HEK293 (cell line): ENCODE results near the gene PPOX.

ENCODE experiments used
- ZBTB1 ChIP-seq: fragments of 450-650 bp; formaldehyde crosslinking; IDR thresholded peaks from 2 replicates; pipeline ENCODE4 v1.5.1; 2016; ENCODE audit warnings: missing biosample characterization, missing genetic modification characterization
- TF ChIP-seq, protein P1 (sequence below): fragments of 450-650 bp; formaldehyde crosslinking; IDR thresholded peaks from 2 replicates; pipeline ENCODE4 v1.5.1; 2016; ENCODE audit warnings: missing biosample characterization, missing genetic modification characterization

DNA sequence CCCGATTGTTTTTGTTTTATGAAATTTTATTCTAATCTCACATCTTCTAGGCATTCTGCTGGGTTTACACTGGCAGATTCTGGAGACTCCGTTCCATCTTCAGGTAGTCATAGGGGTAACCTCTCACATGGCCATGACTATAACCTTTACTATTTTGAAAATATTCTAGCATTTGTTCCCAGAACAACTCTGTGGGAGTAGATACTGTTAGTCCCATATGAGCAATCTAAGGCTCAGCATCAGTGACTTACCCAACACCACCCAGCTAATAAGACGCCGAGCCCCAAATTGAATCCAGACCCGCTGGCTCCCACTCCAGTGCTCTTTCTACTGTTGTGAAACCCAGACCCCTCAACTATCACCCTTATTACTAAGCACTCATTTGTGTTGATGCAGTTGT, 22.8 kb downstream of the PPOX start:
- TF ChIP-seq, protein P1, sequence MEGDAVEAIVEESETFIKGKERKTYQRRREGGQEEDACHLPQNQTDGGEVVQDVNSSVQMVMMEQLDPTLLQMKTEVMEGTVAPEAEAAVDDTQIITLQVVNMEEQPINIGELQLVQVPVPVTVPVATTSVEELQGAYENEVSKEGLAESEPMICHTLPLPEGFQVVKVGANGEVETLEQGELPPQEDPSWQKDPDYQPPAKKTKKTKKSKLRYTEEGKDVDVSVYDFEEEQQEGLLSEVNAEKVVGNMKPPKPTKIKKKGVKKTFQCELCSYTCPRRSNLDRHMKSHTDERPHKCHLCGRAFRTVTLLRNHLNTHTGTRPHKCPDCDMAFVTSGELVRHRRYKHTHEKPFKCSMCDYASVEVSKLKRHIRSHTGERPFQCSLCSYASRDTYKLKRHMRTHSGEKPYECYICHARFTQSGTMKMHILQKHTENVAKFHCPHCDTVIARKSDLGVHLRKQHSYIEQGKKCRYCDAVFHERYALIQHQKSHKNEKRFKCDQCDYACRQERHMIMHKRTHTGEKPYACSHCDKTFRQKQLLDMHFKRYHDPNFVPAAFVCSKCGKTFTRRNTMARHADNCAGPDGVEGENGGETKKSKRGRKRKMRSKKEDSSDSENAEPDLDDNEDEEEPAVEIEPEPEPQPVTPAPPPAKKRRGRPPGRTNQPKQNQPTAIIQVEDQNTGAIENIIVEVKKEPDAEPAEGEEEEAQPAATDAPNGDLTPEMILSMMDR (tag by site-specific recombination), result no peak
- no peak for TF ChIP-seq ZBTB1 (tag by site-specific recombination)
